HFF-Myc (cell line): ENCODE data around the gene ZNF10.

Experiments used
- DNase-seq: peaks from one replicate; pipeline ENCODE4 v3.0.0-alpha.2; 2011; ENCODE audit warnings: low read depth; ENCODE audit errors: extremely low read depth
- H3K4me3 ChIP-seq: replicated peaks from 2 replicates; pipeline ENCODE4 v1.5.1; 2011; ENCODE audit warnings: low read depth, mild to moderate bottlenecking, control low read depth, low read length
- CTCF ChIP-seq: IDR thresholded peaks from 2 replicates; pipeline ENCODE4 v1.5.1; 2012; ENCODE audit warnings: mild to moderate bottlenecking, low read depth, low read length, control low read depth; ENCODE audit errors: missing control alignments

The ZNF10 gene

DNA sequence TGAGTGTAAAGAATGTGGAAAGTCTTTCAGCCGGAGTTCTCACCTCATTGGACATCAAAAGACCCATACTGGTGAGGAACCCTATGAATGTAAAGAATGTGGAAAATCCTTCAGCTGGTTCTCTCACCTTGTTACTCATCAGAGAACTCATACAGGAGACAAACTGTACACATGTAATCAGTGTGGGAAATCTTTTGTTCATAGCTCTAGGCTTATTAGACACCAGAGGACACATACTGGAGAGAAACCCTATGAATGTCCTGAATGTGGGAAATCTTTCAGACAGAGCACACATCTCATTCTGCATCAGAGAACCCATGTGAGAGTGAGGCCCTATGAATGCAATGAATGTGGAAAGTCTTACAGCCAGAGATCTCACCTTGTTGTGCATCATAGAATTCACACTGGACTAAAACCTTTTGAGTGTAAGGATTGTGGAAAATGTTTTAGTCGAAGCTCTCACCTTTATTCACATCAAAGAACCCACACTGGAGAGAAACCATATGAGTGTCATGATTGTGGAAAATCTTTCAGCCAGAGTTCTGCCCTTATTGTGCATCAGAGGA, 25.8 kb downstream of the ZNF10 start:
- DNase-seq, result no peak
- TF ChIP-seq CTCF, result no peak
- no peak overlapping the region for H3K4me3 ChIP-seq

DNA sequence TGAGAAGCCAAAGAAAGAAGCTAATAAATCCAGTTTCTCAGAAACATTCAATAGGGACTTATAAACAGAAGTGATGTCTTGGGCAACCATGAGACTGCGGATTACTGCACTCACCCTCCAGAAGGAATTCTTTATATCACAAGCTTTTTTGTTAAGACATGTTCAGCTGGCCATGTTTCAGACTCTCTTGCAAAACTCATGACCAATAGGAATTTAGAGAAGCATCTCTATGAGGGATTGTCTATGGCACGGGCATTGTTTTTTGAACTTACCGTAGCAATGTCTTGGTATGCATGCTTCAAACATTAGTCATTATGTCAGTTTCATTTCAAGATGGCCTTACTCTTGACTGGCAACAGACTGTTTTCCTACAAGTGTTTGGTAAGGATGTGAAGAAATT, 35.3 kb downstream of the ZNF10 start:
- no peak overlapping the region for H3K4me3 ChIP-seq
- no peak for DNase-seq
- no peak for TF ChIP-seq CTCF

DNA sequence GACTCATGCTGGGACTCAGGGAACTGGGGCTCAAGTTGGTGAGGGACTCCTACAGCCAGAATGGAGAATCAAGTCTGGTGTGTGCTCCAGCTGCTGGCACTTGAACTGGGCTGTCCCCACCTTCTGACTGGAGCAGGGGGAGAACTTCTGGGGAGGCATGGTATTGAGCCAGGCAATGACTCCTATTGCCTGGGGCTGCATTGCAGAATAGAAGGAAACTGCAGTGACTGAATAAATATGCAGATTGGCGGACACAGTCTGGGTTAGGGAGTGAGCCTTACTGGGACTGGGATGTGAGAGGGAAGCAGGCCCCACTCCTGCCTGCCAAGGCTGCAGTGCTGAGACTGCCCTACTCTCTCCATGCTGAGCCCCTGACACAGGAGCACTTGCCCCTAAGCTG, 42.1 kb downstream of the ZNF10 start:
- H3K4me3 ChIP-seq, result no peak overlapping the region
- TF ChIP-seq CTCF, result no peak
- no peak for DNase-seq

DNA sequence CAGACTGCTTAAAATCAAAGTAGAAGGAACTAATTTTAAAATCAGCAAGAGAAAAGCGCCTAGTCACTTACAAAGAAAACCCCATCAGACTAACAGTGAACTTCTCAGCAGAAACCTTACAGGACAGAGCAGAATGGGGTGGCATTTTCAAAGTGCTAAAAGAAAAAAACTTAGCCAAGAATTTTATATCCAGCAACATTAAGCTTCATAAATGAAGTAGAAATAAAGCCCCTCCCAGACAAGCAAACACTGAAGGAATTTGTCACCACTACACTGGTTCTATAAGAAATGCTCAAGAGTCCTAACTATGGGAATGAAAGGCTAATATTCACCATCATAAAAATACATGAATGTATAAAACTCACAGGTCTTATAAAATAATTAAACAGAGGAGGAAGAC, 44.5 kb downstream of the ZNF10 start:
- H3K4me3 ChIP-seq, result no peak overlapping the region
- DNase-seq, result no peak
- TF ChIP-seq CTCF, result no peak

DNA sequence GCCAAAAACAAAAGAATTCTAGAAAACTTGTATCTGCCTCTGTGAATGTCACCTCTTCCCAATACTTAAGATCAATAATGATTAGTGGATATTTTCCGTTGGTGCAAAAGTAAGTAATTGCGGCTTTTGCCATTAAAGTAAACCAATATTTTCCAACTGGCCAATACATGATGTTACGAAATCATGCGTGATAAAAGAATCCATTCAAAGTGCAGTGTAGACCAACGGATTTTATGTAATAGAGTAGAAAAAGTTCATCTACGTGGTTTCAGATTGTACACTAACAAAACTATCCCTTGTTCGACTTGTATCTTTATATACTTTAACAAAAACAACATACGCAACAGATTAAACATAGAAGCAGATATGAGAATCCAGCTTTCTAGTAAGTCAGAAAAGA, 50.2 kb downstream of the ZNF10 start:
- H3K4me3 ChIP-seq, result no peak overlapping the region
- TF ChIP-seq CTCF, result no peak
- no peak for DNase-seq

GRCh38 chr12:133181238-133181959, 51.0 kb downstream of the ZNF10 start, which contains the start of gene ZNF268:
TSS of gene ZNF268 (plus strand) at chr12:133181495. CDS start at chr12:133181998, 503 bp downstream.
- peak; percentile 89 for TF ChIP-seq CTCF
- peak within 1 kb of the TSS; percentile 84 for H3K4me3 ChIP-seq
- peak; percentile 77 for DNase-seq
